Parathyroid adenoma (tissue), 2 donors: ENCODE data around the gene EGFR.

ENCODE experiments used
- H2AFZ ChIP-seq: fragments of 300-600 bp; sonication (generic); one replicate; pipeline ENCODE4 v1.7.0; 2017; ENCODE audit warnings: antibody characterized with exemption, mild to moderate bottlenecking
- H3K27ac ChIP-seq: fragments of 300-600 bp; sonication (generic); one replicate; pipeline ENCODE4 v1.7.0; 2017
- H3K27me3 ChIP-seq: fragments of 300-600 bp; sonication (generic); one replicate; pipeline ENCODE4 v1.7.0; 2017; ENCODE audit warnings: low read length; ENCODE audit not compliant: control insufficient read depth, insufficient read depth
- H3K36me3 ChIP-seq: fragments of 300-600 bp; sonication (generic); one replicate; pipeline ENCODE4 v1.7.0; 2017; ENCODE audit warnings: low read length; ENCODE audit not compliant: control insufficient read depth, insufficient read depth
- H3K4me1 ChIP-seq: fragments of 300-600 bp; sonication (generic); one replicate; pipeline ENCODE4 v1.7.0; 2017; ENCODE audit warnings: control low read depth
- H3K4me2 ChIP-seq: fragments of 300-600 bp; sonication (generic); one replicate; pipeline ENCODE4 v1.7.0; 2017; ENCODE audit warnings: low read length
- H3K4me3 ChIP-seq: fragments of 300-600 bp; sonication (generic); one replicate; pipeline ENCODE4 v1.7.0; 2017; ENCODE audit warnings: low read depth, low read length
- H3K79me2 ChIP-seq: fragments of 300-600 bp; sonication (generic); one replicate; pipeline ENCODE4 v1.7.0; 2017; ENCODE audit warnings: control low read depth
- H3K9ac ChIP-seq: fragments of 300-600 bp; sonication (generic); one replicate; pipeline ENCODE4 v1.7.0; 2017; ENCODE audit warnings: mild to moderate bottlenecking
- H3K9me3 ChIP-seq: fragments of 300-600 bp; sonication (generic); one replicate; pipeline ENCODE4 v1.7.0; 2017; ENCODE audit warnings: low read length; ENCODE audit not compliant: control insufficient read depth
- CTCF ChIP-seq: fragments of 300-600 bp; sonication (generic); IDR thresholded peaks from one replicate; pipeline ENCODE4 v1.7.0; 2017; ENCODE audit warnings: antibody characterized with exemption, mild to moderate bottlenecking
- donor health status: primary hyperparathyroidism.

Gene EGFR

GRCh38 chr7:55133630-55134358 lies 115.0 kb downstream of the EGFR start:
- TF ChIP-seq CTCF, result no peak
- H3K9me3 ChIP-seq, result no peaks in the 10 kb centered on the region
- no peak overlapping the region for H3K4me2 ChIP-seq
- no peak overlapping the region for H3K9ac ChIP-seq
- H3K79me2 ChIP-seq, result no peaks in the 10 kb centered on the region
- no peak overlapping the region for H3K27ac ChIP-seq
- no peaks in the 10 kb centered on the region for H3K4me1 ChIP-seq
- H3K27me3 ChIP-seq, result no peaks in the 10 kb centered on the region
- H3K36me3 ChIP-seq, result no peaks in the 10 kb centered on the region
- no peak overlapping the region for H2AFZ ChIP-seq
- no peak overlapping the region for H3K4me3 ChIP-seq

GRCh38 chr7:55134359-55134725 lies 115.5 kb downstream of the EGFR start:
- Histone ChIP-seq H3K27ac (no peak overlapping the region), H3K36me3 (no peaks in the 10 kb centered on the region), H3K9ac (no peak overlapping the region), H2AFZ (no peak overlapping the region), H3K27me3 (no peaks in the 10 kb centered on the region), H3K79me2 (no peaks in the 10 kb centered on the region), H3K9me3 (no peaks in the 10 kb centered on the region), H3K4me3 (no peak overlapping the region), H3K4me1 (no peaks in the 10 kb centered on the region), H3K4me2 (no peak overlapping the region)
- no peak for TF ChIP-seq CTCF

GRCh38 chr7:55134786-55135185 lies 116.0 kb downstream of the EGFR start:
- H3K36me3 ChIP-seq, result no peaks in the 10 kb centered on the region
- H3K4me3 ChIP-seq, result no peak overlapping the region
- H2AFZ ChIP-seq, result no peak overlapping the region
- no peak overlapping the region for H3K9ac ChIP-seq
- no peaks in the 10 kb centered on the region for H3K27me3 ChIP-seq
- TF ChIP-seq CTCF, result no peak
- H3K27ac ChIP-seq, result no peak overlapping the region
- no peaks in the 10 kb centered on the region for H3K79me2 ChIP-seq
- H3K4me1 ChIP-seq, result no peaks in the 10 kb centered on the region
- no peaks in the 10 kb centered on the region for H3K9me3 ChIP-seq
- no peak overlapping the region for H3K4me2 ChIP-seq

GRCh38 chr7:55135462-55135861 lies 116.6 kb downstream of the EGFR start:
- Histone ChIP-seq H3K79me2 (no peaks in the 10 kb centered on the region), H3K4me2 (no peak overlapping the region), H3K4me3 (no peak overlapping the region), H2AFZ (no peak overlapping the region), H3K9ac (no peak overlapping the region), H3K27ac (no peak overlapping the region), H3K9me3 (no peaks in the 10 kb centered on the region), H3K36me3 (no peaks in the 10 kb centered on the region), H3K27me3 (no peaks in the 10 kb centered on the region), H3K4me1 (no peaks in the 10 kb centered on the region)
- TF ChIP-seq CTCF, result no peak

GRCh38 chr7:55138663-55139062 lies 119.8 kb downstream of the EGFR start:
- Histone ChIP-seq H3K4me2 (no peak overlapping the region), H3K9ac (no peak overlapping the region), H3K36me3 (no peaks in the 10 kb centered on the region), H3K4me3 (no peak overlapping the region), H3K79me2 (no peaks in the 10 kb centered on the region), H3K27me3 (no peaks in the 10 kb centered on the region), H3K27ac (no peak overlapping the region), H3K9me3 (no peaks in the 10 kb centered on the region), H3K4me1 (no peaks in the 10 kb centered on the region), H2AFZ (no peak overlapping the region)
- no peak for TF ChIP-seq CTCF
